ENCODE results near the gene SH2D3C.

DNA sequence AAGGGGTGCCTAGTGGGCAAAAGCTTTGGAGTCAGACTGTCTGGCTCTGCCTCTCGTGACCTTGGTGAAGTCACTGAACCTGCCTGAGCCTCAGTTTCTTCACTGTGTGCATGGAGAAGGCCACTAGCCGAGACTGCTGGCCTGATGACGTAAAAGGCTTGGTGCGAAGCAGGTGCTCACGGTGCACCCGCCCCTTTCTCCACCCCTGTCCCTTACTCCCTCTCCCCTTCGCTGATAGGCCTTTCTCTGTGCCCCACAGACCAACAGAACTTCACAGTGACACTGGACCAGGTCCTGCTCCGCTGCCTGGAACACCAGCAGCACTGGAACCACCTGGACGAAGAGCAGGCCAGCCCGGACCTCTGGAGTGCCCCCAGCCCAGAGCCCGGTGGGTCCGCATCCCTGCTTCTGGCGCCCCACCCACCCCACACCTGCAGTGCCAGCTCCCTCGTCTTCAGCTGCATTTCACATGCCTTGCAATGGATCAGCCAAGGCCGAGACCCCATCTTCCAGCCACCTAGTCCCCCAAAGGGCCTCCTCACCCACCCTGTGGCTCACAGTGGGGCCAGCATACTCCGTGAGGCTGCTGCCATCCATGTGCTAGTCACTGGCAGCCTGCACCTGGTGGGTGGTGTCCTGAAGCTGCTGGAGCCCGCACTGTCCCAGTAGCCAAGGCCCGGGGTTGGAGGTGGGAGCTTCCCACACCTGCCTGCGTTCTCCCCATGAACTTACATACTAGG, 34.6 kb upstream of the SH2D3C start:
- no peak for TF ChIP-seq POLR2A (IDR thresholded peaks at IDR 0.05)
- TF ChIP-seq, protein P1, sequence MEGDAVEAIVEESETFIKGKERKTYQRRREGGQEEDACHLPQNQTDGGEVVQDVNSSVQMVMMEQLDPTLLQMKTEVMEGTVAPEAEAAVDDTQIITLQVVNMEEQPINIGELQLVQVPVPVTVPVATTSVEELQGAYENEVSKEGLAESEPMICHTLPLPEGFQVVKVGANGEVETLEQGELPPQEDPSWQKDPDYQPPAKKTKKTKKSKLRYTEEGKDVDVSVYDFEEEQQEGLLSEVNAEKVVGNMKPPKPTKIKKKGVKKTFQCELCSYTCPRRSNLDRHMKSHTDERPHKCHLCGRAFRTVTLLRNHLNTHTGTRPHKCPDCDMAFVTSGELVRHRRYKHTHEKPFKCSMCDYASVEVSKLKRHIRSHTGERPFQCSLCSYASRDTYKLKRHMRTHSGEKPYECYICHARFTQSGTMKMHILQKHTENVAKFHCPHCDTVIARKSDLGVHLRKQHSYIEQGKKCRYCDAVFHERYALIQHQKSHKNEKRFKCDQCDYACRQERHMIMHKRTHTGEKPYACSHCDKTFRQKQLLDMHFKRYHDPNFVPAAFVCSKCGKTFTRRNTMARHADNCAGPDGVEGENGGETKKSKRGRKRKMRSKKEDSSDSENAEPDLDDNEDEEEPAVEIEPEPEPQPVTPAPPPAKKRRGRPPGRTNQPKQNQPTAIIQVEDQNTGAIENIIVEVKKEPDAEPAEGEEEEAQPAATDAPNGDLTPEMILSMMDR (IDR thresholded peaks at IDR 0.05 in 4 of 5, conservative IDR thresholded peaks at IDR 0.05 in 1 of 5): no peak

Measured in gastrocnemius medialis (tissue), 4 donors.